ENCODE measurements around the gene HPSE2. TPM values are rescaled to one million over a fixed set of nuclear protein-coding genes. Genes with fewer than 3 reads are reported as not detected.

The HPSE2 gene
- total and polyA plus RNA-seq, 2 donors (not counting 1 experiment from before 2014, with no cell fraction given), result not detected

DNA sequence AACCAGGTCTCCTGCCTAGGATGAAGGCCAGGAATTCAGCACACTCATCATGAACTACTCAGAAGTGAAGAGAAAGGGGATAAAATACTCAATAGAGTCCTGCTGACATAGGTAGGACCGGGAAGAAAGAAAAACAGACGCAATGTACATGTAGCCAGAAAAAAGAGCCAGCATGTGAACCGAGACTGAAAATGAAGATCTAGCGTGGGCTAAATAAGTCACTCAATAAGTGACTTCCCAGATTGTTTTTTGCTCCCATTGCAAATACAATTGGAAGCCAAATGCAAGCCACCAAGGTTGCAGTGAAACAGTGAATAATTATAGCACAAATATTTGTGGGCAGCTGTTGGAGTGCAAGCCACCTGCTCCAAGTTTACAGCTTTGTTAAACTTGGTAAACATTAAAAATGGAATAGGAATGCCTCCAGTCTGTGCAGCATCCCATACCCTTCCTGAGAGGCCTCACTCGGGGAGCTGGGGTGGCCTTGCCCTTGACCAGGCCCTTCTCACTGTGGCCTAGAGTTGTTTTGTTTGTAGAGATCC lies 754.2 kb downstream of the HPSE2 start:
- Histone ChIP-seq H3K27me3 (replicated peaks in 1 of 4; ENCODE audit: control extremely low read depth in 1 of 4, control insufficient read depth in 3 of 4, insufficient read depth in 4 of 4, low read length in 3 of 4) (peaks cover 0 to 2% (median 0%) of the 10 kb centered on the region in 4 experiments), H3K36me3 (replicated peaks in 1 of 2; ENCODE audit: control extremely low read depth in 1 of 2, control insufficient read depth in 1 of 2, extremely low read depth in 1 of 2, insufficient read depth in 2 of 2, low read length in 1 of 2) (no peaks in the 10 kb centered on the region), H3K4me3 (ENCODE audit: control extremely low read depth in 1 of 5, extremely low read depth in 1 of 5, insufficient read depth in 1 of 5, low read depth in 2 of 5, low read length in 4 of 5) (no peak overlapping the region), H3K9me3 (ENCODE audit: control extremely low read depth in 1 of 3, control insufficient read depth in 2 of 3, insufficient read depth in 1 of 3, low read length in 2 of 3) (peaks cover 0 to 3% (median 0%) of the 10 kb centered on the region in 3 donors), H3K79me2 (ENCODE audit: control insufficient read depth, insufficient read depth, low read length) (no peaks in the 10 kb centered on the region), H4K20me1 (ENCODE audit: control insufficient read depth, insufficient read depth, low read length, poor library complexity, severe bottlenecking) (no peaks in the 10 kb centered on the region), H3K9ac (ENCODE audit: low read length) (no peak overlapping the region), H3K4me1 (ENCODE audit: control insufficient read depth in 2 of 2, insufficient read depth in 2 of 2, low read length in 2 of 2) (no peaks in the 10 kb centered on the region), H2AFZ (ENCODE audit: insufficient read depth, low read depth, low read length, poor library complexity, severe bottlenecking) (no peak overlapping the region), H3K4me2 (replicated peaks; ENCODE audit: low read depth, low read length, poor library complexity, severe bottlenecking) (no peak overlapping the region), H3K27ac (ENCODE audit: low read length in 2 of 2) (no peak overlapping the region)
- no peaks in the 10 kb centered on the region for H3K9me3 Mint-ChIP-seq (ENCODE audit: insufficient read depth)
- H3K27ac Mint-ChIP-seq, result no peak overlapping the region
- intact Hi-C loops (cut with micrococcal nuclease), result no loop called here
- ATAC-seq (ENCODE audit: low read depth), result no peak
- TF ChIP-seq, protein P1, sequence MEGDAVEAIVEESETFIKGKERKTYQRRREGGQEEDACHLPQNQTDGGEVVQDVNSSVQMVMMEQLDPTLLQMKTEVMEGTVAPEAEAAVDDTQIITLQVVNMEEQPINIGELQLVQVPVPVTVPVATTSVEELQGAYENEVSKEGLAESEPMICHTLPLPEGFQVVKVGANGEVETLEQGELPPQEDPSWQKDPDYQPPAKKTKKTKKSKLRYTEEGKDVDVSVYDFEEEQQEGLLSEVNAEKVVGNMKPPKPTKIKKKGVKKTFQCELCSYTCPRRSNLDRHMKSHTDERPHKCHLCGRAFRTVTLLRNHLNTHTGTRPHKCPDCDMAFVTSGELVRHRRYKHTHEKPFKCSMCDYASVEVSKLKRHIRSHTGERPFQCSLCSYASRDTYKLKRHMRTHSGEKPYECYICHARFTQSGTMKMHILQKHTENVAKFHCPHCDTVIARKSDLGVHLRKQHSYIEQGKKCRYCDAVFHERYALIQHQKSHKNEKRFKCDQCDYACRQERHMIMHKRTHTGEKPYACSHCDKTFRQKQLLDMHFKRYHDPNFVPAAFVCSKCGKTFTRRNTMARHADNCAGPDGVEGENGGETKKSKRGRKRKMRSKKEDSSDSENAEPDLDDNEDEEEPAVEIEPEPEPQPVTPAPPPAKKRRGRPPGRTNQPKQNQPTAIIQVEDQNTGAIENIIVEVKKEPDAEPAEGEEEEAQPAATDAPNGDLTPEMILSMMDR (IDR thresholded peaks at IDR 0.05), result no peak
- no peak for TF ChIP-seq EZH2 (IDR thresholded peaks at IDR 0.05; ENCODE audit: borderline replicate concordance, insufficient read depth, low read depth, low read length, poor library complexity, severe bottlenecking)
- H3K27me3 Mint-ChIP-seq, result peaks cover 3% of the 10 kb centered on the region
- DNase-seq, result no peak
- H3K4me3 Mint-ChIP-seq, result no peak overlapping the region
- POLR2A ChIA-PET, result no interaction called here
- CTCF ChIA-PET, result no interaction called here
- H3K4me1 Mint-ChIP-seq, result peaks cover 2% of the 10 kb centered on the region
- WGBS (ENCODE audit: insufficient coverage), result 100% methylated on average over 2 of the region's 5 CpGs

DNA sequence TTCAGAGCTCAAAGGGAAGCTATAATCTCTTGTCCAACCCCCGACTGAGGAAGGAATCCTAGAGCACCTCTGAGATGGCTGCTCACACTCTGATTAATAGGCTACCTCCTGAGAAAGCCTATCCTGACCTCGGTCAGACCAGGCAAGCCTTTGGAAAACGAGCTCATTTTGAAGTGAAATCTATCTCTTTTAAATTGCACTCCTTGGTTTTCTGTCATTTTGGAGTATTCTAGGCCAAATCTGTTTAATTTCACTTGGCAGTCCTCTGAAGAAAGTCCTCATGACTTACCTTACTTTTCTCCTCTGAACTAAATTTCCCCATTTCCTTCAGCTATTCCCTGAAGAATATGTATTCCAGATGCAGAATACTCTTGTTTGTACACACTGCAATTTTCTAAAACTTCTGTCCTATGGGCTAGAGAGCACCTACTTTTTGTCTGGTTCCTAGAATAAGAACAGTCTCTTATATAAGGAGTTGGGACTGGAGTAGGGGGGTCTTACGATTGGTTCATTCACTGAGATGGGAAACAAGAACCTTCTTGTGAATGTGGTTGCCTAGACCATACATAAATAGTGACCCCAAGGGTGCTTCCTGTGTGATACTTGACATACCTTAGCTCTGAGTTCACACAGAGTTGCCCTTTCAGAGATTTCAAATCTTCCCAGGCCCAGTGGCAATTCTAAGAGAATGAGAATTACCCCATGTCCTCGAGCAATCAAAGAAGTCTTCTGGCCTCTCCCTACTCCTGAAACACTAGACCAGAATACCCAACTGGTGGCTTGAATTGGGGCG lies 757.0 kb downstream of the HPSE2 start:
- no peak for ATAC-seq (ENCODE audit: low read depth)
- TF ChIP-seq, protein P1 (IDR thresholded peaks at IDR 0.05), result no peak
- Histone ChIP-seq H3K4me3 (ENCODE audit: control extremely low read depth in 1 of 5, extremely low read depth in 1 of 5, insufficient read depth in 1 of 5, low read depth in 2 of 5, low read length in 4 of 5) (no peak overlapping the region), H2AFZ (ENCODE audit: insufficient read depth, low read depth, low read length, poor library complexity, severe bottlenecking) (no peak overlapping the region), H3K4me2 (replicated peaks; ENCODE audit: low read depth, low read length, poor library complexity, severe bottlenecking) (no peak overlapping the region), H3K4me1 (ENCODE audit: control insufficient read depth in 2 of 2, insufficient read depth in 2 of 2, low read length in 2 of 2) (peaks cover 6 to 7% of the 10 kb centered on the region in 2 donors), H3K36me3 (replicated peaks in 1 of 2; ENCODE audit: control extremely low read depth in 1 of 2, control insufficient read depth in 1 of 2, extremely low read depth in 1 of 2, insufficient read depth in 2 of 2, low read length in 1 of 2) (no peaks in the 10 kb centered on the region), H3K79me2 (ENCODE audit: control insufficient read depth, insufficient read depth, low read length) (no peaks in the 10 kb centered on the region), H3K9me3 (ENCODE audit: control extremely low read depth in 1 of 3, control insufficient read depth in 2 of 3, insufficient read depth in 1 of 3, low read length in 2 of 3) (no peaks in the 10 kb centered on the region), H4K20me1 (ENCODE audit: control insufficient read depth, insufficient read depth, low read length, poor library complexity, severe bottlenecking) (no peaks in the 10 kb centered on the region), H3K9ac (ENCODE audit: low read length) (no peak overlapping the region), H3K27me3 (replicated peaks in 1 of 4; ENCODE audit: control extremely low read depth in 1 of 4, control insufficient read depth in 3 of 4, insufficient read depth in 4 of 4, low read length in 3 of 4) (peaks cover 0 to 2% (median 0%) of the 10 kb centered on the region in 4 experiments), H3K27ac (ENCODE audit: low read length in 2 of 2) (no peak overlapping the region)
- no peak for DNase-seq
- intact Hi-C loops (cut with micrococcal nuclease), result no loop called here
- no peaks in the 10 kb centered on the region for H3K9me3 Mint-ChIP-seq (ENCODE audit: insufficient read depth)
- peaks cover 11% of the 10 kb centered on the region for H3K4me1 Mint-ChIP-seq
- CTCF ChIA-PET, result interaction anchor here (0.9 to 1.6 kb wide), 2 partner anchors 9 to 11 kb away, joined by 6 to 7 read pairs; no protein-coding TSS in a partner anchor
- POLR2A ChIA-PET, result no interaction called here
- H3K4me3 Mint-ChIP-seq, result no peak overlapping the region
- no peak overlapping the region for H3K27ac Mint-ChIP-seq
- no peaks in the 10 kb centered on the region for H3K27me3 Mint-ChIP-seq
- 83% methylated on average over 3 of the region's 6 CpGs for WGBS (ENCODE audit: insufficient coverage)
